ENCODE results near the gene DACH1. TPM values are rescaled to one million over a fixed set of nuclear protein-coding genes. Genes with fewer than 3 reads are reported as not detected.

Gene DACH1
- total RNA-seq, 1 experiment from 2014 or later, result not detected

DNA sequence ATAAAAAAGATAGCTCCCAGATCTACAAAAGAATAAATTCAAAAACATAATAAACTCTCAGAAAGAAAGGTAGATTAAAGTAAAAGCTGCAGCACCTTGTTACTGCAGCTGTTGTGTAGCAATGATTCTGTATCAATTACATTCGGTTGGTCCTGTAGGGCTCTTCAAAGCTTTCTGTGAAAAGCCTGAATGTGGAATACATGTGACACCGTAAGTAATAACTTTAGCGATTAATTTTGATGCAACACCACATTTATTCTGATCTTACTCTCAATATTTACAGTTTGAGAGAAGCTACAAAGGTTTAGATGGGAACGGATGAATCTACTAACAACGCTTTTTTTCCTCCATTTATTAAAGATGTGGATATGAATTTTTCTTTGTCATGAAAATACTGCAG lies 279.2 kb downstream of the DACH1 start:
- DNase-seq (ENCODE audit: low read depth), result no peak
- in situ Hi-C loops (cut with HindIII; ENCODE audit: low pct_unique_long_range_greater_than_20kb, low sequenced_read_pairs), result no loop called here

DNA sequence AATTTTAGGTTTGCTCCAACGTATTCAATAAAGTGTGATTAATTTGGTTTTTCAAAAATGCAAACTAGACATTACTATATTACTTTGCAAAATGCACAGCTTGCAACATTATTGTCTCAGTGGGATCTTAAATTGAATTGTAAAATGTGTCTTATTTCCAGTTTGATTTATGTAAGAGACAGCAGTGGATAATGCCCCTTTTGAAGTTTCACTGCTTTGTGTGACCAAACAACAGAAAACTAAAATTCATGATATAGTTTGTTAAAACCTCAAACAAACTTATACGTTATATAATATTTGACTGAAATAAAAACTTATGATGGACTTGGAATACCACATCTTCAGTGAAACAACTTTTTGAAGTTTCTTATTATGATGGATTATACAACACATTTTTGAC lies 279.8 kb downstream of the DACH1 start:
- in situ Hi-C loops (cut with HindIII; ENCODE audit: low pct_unique_long_range_greater_than_20kb, low sequenced_read_pairs), result no loop called here
- DNase-seq (ENCODE audit: low read depth), result no peak

DNA sequence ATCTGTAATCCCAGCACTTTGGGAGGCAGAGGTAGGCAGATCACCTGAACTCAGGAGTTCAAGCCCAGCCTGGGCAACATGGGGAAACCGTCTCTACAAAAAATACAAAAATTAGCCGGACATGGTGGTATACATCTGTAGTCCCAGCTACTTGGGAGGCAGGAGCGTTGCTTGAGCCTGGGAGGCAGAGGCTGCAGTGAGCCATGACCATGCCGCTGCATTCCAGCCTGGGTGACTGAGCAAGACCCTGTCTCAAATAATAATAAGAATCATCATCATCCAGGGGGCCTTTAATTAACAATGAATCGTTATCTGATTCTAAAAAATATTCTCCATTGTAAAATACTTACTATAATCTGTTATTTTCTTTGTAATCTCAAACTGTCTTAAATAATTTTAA lies 283.4 kb downstream of the DACH1 start:
- in situ Hi-C loops (cut with HindIII; ENCODE audit: low pct_unique_long_range_greater_than_20kb, low sequenced_read_pairs), result no loop called here
- no peak for DNase-seq (ENCODE audit: low read depth)

DNA sequence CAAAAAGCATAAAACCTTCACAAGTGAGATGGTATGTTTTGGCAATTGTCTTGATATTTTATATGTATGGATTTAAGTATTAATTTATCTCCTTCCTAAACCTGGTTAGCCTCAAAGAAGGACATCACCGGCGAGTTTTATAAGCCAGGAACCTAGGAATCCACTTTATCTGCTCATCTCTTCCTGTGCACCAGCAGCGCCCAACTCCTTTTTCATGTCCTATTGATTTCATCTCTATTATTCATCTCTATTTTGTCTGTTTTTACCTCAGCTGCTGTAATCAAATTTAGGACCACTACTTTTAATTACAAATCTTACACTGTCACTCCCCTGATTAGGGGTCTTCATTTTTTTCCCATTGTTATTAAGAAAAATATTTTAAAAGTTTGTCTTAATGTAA lies 286.4 kb downstream of the DACH1 start:
- no peak for DNase-seq (ENCODE audit: low read depth)
- in situ Hi-C loops (cut with HindIII; ENCODE audit: low pct_unique_long_range_greater_than_20kb, low sequenced_read_pairs), result no loop called here

DNA sequence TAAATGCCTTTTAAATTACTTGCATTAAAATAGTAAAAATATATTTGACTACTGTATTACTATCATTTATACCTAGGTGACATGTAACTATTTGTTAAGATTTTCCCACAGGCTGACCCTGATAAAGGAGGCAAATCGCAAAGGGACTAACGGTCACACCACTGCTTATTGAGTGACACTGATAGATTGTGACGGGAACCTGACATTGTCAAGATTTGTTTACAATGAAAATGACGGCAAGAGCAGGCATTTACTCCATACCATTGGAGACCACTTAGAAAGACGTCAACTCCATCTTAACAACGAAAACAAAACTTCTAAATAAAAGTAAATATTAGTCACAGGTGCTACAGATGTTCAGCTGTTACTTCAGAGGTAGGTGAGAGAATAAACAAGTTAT lies 289.0 kb downstream of the DACH1 start:
- no peak for DNase-seq (ENCODE audit: low read depth)
- in situ Hi-C loops (cut with HindIII; ENCODE audit: low pct_unique_long_range_greater_than_20kb, low sequenced_read_pairs), result no loop called here

DNA sequence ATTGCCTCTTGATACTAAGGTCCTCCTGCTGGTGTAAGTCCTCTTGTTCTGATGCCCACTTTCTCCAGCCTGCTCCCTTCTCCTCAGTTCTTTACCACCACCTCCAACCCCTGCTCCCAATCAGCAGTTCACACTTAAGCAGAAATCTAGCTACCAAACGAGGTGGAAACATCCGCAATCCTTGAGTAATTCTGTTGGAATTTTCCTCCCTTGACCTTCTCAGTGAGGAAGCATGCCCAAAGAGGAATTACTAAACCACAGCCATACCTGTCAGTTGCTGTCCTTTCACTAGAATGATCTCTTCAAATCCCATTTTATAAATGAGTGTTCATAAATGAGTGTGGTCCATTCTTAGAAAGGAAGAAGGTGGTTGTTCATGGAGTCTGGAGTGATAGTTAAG lies 289.9 kb downstream of the DACH1 start:
- DNase-seq (ENCODE audit: low read depth), result peak; percentile 13
- in situ Hi-C loops (cut with HindIII; ENCODE audit: low pct_unique_long_range_greater_than_20kb, low sequenced_read_pairs), result no loop called here

DNA sequence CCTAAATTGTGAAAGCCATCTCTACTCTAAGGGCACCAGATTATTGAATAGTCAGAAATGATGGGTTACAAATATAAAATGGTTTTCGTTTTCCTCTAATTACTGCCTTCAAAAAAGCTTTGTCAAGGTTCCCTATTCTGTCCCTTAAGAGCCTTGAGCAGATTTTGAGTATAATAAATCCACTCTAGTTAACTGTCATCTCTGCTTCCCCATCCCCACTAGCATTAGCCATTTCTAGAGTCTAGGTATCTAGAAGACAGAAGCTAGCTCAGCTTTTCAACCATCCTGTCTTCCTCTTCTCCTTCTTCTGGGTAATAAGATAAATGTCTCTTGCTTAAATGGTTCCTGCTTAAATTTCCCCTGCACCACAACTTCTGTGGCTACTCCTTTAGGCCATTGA lies 290.4 kb downstream of the DACH1 start:
- DNase-seq (ENCODE audit: low read depth), result no peak
- in situ Hi-C loops (cut with HindIII; ENCODE audit: low pct_unique_long_range_greater_than_20kb, low sequenced_read_pairs), result no loop called here

DNA sequence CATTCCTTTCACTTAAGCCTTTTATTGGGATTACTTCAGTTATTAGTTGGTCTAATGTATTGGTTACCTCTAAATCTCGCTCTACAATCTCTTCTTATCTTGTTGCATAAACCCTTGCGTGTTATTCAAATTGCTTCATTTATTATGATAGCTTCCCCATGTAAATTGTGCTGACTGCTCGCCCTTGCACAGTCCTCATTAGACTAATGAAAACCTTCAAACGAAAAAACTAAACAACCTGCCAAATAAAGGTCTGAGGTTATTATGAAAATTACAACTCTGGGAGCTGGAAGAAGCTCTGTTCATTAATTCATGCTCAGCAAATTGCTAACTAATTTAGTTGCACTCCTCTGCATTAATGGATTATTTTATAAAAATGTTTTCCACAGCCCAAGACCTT lies 320.1 kb downstream of the DACH1 start:
- DNase-seq (ENCODE audit: low read depth), result no peak
- in situ Hi-C loops (cut with HindIII; ENCODE audit: low pct_unique_long_range_greater_than_20kb, low sequenced_read_pairs), result no loop called here

DNA sequence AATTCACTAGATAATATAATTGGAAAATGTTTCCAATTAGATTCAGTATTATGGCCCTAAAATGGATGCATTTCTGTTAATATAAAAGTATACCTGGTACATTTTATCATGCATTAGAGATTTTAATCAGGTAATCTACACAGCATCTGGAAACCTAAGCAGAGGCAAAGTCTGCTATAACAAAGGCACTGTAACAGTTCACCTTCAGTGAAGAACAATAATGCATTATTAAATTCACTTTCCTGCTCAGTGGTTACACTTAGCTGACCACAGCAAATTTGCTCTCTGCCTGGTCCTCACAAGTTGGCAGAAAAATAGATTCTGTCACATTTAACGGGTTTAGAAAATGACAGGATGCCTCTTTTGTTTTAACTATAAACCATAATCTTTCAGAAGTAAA lies 326.9 kb downstream of the DACH1 start:
- in situ Hi-C loops (cut with HindIII; ENCODE audit: low pct_unique_long_range_greater_than_20kb, low sequenced_read_pairs), result no loop called here
- no peak for DNase-seq (ENCODE audit: low read depth)

DNA sequence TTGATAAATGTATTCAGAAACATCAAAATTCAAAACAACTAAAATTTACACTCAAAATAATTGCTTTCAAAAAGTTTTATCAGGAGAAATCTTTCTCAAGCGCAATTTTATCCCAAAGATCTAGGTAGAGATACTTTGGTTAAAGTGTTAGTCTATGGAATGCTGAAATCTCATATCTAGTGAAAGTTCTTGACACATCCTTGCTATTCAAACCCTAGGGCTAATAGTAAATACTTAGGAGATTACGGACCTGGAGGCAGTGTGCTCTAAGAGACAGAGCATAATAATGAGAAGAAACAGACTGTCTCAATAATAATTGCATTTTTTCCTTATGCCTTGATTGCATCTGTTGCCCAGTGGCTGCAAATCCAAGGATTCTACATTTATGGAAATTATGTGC lies 330.8 kb downstream of the DACH1 start:
- in situ Hi-C loops (cut with HindIII; ENCODE audit: low pct_unique_long_range_greater_than_20kb, low sequenced_read_pairs), result no loop called here
- no peak for DNase-seq (ENCODE audit: low read depth)

DNA sequence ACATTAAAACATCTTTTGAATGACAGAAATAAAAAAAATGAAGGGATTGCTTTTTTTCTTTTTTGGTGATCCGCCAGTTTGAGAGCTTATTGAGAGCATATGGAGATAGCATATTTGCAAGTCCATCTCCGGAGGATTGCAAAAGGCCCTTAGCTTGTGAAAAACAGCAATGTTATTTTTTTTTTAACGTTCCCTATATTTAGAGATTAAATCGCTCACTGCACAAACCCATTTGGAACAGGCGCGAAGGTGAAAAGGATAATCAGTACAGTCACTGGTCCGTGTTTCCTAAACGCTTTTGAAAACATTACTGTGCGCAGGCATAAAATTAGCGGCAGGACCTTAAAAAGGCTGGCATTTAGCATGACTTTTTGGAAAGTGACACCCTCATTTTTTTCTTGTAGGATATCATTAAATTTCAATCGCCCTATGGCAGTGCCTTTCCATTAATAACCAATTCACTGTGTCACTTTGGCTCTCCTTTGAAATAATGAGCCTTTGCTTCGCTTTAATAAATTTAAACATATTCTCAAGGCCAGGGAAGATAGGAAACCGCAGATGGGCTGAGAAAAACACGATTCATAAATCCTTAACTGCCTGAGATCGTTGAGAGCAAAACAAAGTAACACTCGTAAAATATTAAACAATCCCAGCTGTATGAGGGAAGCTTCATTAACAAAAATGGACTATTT lies 342.2 kb downstream of the DACH1 start:
- no peak for DNase-seq (ENCODE audit: low read depth)
- in situ Hi-C loops (cut with HindIII; ENCODE audit: low pct_unique_long_range_greater_than_20kb, low sequenced_read_pairs), result no loop called here

DNA sequence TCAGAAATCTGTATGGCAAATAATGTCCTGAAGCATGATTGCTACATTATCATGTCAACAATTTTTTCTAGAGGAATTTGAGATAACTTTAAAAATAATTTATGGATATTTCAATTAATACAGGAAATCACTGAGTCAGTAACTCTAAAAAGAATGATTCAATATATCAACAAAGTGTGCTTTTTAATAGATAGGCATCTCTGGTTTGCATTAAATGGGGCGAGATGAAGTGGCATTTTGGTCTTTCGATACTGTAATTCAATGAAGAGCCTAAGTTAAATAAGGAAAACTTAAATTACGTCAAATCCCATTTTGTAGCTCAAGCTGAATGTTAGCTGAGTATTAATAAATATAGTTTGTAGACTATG lies 342.8 kb downstream of the DACH1 start:
- in situ Hi-C loops (cut with HindIII; ENCODE audit: low pct_unique_long_range_greater_than_20kb, low sequenced_read_pairs), result no loop called here
- DNase-seq (ENCODE audit: low read depth), result no peak

DNA sequence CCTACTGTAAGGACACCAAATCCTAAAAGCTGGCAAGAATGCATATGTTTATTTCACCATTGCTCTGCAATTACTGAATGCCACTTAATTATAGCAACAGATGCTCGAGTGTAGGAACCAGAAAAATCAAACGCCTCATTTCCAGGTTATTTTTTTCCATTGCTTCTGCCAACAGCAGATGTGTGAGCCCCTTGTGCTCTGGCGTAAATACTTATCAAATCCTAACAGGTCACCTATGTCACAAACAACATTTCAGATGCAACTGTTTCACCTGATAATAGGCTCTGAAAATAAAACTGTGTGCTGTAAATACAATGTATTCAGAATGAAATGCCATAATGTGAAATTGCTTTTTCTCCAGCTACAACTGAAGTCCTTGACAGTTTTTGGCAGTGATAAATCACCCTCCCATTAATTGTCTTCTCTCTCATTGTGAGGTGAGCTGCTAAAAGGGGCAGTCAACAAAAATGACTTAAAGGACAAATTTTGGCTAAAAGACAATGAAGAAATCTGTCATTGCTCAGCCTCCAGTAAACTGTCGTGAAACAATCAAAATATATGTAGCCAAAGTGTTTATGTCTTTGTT lies 344.0 kb downstream of the DACH1 start:
- in situ Hi-C loops (cut with HindIII; ENCODE audit: low pct_unique_long_range_greater_than_20kb, low sequenced_read_pairs), result no loop called here
- no peak for DNase-seq (ENCODE audit: low read depth)

DNA sequence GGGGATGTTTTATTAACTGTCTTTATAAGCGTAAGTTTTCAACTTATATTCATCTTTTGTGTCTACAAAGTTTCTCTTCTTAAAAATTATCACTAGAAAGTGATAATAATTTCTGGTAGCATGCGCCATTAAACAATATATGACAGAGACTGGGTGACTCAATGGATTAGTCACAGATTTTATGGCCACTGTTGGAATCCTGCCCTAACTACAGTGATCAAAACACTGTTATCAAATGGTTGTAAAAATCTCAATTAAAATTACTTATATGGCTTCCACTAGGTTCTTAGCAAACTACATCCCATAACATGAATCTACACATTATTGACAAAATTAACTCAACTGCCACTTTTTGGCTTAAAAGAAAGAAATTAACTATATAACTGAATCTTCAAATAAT lies 350.0 kb downstream of the DACH1 start:
- no peak for DNase-seq (ENCODE audit: low read depth)
- in situ Hi-C loops (cut with HindIII; ENCODE audit: low pct_unique_long_range_greater_than_20kb, low sequenced_read_pairs), result no loop called here

DNA sequence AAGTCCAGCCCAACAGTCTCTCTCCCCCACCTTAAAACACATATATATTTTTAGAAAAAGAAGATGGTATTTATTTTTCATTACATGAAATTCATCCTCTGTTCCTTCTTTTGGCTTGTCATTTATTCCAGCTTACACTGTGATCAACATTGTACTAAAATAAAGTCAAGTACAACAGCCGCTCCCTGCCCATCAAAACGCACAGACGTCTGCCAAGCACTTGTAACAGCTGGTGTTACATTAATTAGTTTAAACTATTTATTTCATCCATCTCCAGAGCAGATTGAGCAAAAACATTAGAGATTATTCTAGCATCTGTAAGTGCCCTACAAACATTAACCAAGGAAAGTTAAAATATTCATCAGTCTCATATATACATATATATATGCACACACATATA lies 350.5 kb downstream of the DACH1 start:
- in situ Hi-C loops (cut with HindIII; ENCODE audit: low pct_unique_long_range_greater_than_20kb, low sequenced_read_pairs), result no loop called here
- DNase-seq (ENCODE audit: low read depth), result no peak

DNA sequence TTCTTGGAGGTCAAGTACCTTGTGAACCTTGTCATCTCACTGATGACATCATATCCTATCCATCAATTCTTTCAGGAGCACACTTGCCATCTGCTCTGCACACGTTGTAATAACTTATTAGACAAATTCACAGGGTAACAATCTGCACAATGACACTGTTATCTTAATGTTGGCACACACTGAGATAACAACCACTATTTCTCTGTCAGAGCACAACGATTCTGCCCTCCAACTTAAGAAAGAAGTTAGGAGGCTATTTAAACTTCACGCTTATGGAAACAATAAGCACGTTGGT lies 351.3 kb downstream of the DACH1 start:
- in situ Hi-C loops (cut with HindIII; ENCODE audit: low pct_unique_long_range_greater_than_20kb, low sequenced_read_pairs), result no loop called here
- DNase-seq (ENCODE audit: low read depth), result no peak

DNA sequence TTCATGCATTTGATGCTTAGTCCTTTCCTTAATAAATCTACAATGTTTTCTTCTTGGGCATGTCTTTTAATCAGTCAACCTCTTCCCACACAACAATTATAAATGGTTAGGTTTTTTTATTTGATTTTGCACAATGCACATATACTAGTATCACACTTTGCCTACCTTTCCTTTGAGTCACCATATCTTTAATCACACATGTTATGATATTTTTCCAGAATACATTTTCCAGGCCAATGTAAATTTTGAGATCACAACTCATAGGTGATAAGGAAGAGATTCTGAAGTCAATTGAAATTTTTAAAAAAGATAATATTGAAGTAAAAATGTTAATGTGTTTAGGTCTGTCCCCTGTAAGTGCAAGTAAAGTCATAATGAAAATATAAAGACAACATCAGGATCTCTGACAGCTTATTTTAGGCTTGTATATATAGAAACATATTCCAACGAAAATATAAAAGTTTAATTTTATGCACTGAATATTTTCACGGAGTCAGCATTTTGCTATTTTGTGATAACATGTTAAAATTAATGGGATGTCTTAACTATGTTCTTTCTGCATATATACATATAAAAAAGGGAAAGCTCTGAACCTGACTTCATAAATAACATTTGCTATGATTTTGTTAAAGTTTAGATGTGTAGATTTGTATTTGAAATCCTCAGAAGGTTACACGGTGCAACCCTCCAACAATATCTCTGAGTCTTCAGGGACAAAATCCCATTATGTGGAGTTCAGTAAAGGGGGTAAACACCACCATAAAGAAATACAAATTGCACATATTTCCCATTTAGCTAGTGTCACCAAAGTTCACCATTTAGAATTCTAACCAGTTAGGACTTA lies 351.9 kb downstream of the DACH1 start:
- DNase-seq (ENCODE audit: low read depth), result no peak
- in situ Hi-C loops (cut with HindIII; ENCODE audit: low pct_unique_long_range_greater_than_20kb, low sequenced_read_pairs), result no loop called here

DNA sequence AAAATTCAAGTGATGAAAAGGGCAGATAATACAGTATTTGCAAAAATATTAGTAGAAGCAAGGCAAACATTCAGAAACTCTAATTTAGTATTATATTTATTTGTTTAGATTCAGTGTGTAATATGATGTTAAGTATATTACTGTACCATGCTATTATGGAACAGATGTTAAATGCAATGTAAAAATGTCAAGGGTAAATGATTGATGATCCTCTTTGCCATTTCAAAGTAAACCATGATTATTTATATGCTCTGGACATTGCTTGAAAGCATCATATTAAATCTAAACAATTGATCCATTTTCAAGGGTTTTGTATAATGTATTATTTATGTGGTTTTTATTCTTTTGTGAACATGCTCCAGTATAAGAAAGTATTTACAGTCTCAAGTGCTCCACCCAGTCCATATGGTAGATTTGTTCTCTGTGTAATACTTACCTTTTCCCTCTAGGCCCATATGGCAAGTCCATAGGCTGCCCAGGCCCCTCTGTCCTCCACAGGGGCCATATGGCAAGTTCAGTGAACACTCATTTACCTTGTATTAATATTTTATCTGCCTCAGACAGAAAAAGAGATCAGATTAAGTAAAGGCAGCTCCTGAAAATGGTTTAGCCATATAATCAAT lies 353.5 kb downstream of the DACH1 start:
- in situ Hi-C loops (cut with HindIII; ENCODE audit: low pct_unique_long_range_greater_than_20kb, low sequenced_read_pairs), result no loop called here

DNA sequence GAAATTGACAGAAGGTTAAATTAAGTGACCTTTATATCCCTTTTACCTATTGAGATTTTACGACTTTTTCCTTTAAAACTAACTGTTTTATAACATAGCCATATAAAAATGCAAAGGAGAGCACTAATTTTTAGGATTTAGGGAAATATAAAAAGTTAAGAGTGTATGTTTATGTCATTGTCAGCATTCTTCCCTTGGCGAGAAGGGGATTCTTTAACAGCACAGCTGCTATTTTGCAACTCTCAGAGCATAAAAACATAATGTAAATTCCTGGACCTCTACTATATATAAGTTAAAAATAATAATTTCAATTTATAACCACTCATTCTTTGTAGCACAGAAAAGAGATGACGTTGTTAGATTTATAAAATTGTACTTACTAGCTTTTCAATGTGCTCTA lies 363.2 kb downstream of the DACH1 start:
- in situ Hi-C loops (cut with HindIII; ENCODE audit: low pct_unique_long_range_greater_than_20kb, low sequenced_read_pairs), result no loop called here
- DNase-seq (ENCODE audit: low read depth), result no peak

More for the DNA sequence above, 353.5 kb downstream of the DACH1 start:
- no peak for DNase-seq (ENCODE audit: low read depth)

Data from Caki2 (cell line).